Mucosa of rectum (tissue), 2 donors: ENCODE measurements around the gene INPP4B.

ENCODE experiments used
- H3K27ac ChIP-seq, 2 donors: one replicate each; pipeline ENCODE4 v1.7.0; 2013; ENCODE audit warnings: inconsistent platforms in 2 of 2, low read depth in 2 of 2, low read length in 2 of 2
- H3K27me3 ChIP-seq, 2 donors: one replicate each; pipeline ENCODE4 v1.7.0; 2013; ENCODE audit warnings: low read length in 2 of 2; ENCODE audit not compliant: control insufficient read depth in 2 of 2, insufficient read depth in 2 of 2
- H3K36me3 ChIP-seq, 2 donors: one replicate each; pipeline ENCODE4 v1.7.0; 2013; ENCODE audit warnings: low read length in 2 of 2; ENCODE audit not compliant: control insufficient read depth in 2 of 2, insufficient read depth in 2 of 2
- H3K4me1 ChIP-seq, 2 donors: one replicate each; pipeline ENCODE4 v1.7.0; 2013; ENCODE audit warnings: low read length in 2 of 2, mild to moderate bottlenecking in 1 of 2; ENCODE audit not compliant: control insufficient read depth in 2 of 2, insufficient read depth in 2 of 2
- H3K4me3 ChIP-seq, 2 donors: one replicate each; pipeline ENCODE4 v1.7.0; 2013; ENCODE audit warnings: low read length in 2 of 2
- H3K9ac ChIP-seq, 2 donors: one replicate each; pipeline ENCODE4 v1.7.0; 2013; ENCODE audit warnings: low read length in 2 of 2, low read depth in 1 of 2, mild to moderate bottlenecking in 1 of 2
- H3K9me3 ChIP-seq, 2 donors: one replicate each; pipeline ENCODE4 v1.7.0; 2013; ENCODE audit warnings: low read length in 2 of 2; ENCODE audit not compliant: control insufficient read depth in 2 of 2
- donor health status: healthy.
- donor health status: Normal muscosa, but diverticular disease.

The INPP4B gene

GRCh38 chr4:142284402-142285221 is 561.5 kb downstream of the INPP4B start:
- Histone ChIP-seq H3K9ac (no peak overlapping the region), H3K36me3 (no peaks in the 10 kb centered on the region), H3K9me3 (no peaks in the 10 kb centered on the region), H3K4me3 (no peak overlapping the region), H3K27me3 (no peaks in the 10 kb centered on the region), H3K4me1 (no peaks in the 10 kb centered on the region), H3K27ac (no peak overlapping the region)

DNA sequence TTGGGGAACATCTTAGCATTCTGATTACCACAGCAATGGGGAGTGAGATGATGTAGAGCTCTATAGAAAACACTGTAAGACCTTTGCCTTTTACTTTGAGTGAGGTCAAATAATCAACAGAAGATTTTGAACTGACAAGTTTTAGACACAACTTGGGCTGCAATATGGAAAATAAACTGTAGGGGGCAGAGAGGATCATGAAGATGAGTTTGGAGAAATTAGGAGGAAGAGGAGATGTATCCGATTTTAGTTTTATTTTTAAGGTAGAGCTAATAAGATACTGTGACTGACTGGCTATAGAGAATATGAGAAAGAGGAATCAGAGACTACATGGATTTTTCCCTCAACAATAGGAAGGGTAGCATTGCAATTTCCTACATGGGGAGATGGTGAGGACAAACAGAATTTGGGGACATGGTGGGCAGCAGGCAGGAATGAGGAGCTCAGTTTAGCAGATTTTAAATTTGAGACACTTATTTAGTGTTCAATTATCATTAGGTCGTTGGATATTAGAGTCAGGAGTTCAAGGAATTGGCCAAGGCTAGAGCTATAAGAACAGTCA is 563.1 kb downstream of the INPP4B start:
- H3K36me3 ChIP-seq, result no peaks in the 10 kb centered on the region
- no peaks in the 10 kb centered on the region for H3K27me3 ChIP-seq
- no peak overlapping the region for H3K4me3 ChIP-seq
- no peak overlapping the region for H3K27ac ChIP-seq
- H3K9ac ChIP-seq, result no peak overlapping the region
- no peaks in the 10 kb centered on the region for H3K4me1 ChIP-seq
- H3K9me3 ChIP-seq, result no peaks in the 10 kb centered on the region

DNA sequence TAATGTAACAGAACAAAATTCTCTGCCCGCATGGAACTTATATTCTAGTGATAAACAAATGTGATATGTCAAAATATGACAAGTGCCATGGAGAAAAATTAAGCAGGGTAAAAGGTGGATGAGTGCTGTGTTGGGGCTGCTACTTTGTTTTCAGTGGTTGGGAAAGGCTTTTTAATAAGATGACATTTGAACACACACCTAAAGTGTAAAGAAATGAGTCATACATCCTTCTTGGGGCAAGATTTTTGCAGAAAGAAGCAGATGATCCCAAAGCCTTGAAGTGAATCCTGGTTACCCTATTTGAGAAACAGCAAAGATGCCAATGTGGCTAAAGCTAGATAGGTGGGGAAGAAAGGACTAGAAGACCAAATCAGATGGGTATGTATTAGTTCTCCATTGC is 564.1 kb downstream of the INPP4B start:
- Histone ChIP-seq H3K36me3 (no peaks in the 10 kb centered on the region), H3K4me3 (no peak overlapping the region), H3K9ac (no peak overlapping the region), H3K9me3 (no peaks in the 10 kb centered on the region), H3K4me1 (no peaks in the 10 kb centered on the region), H3K27ac (no peak overlapping the region), H3K27me3 (no peaks in the 10 kb centered on the region)

GRCh38 chr4:142278663-142279062 is 567.4 kb downstream of the INPP4B start:
- H3K9me3 ChIP-seq, result no peaks in the 10 kb centered on the region
- H3K4me3 ChIP-seq, result no peak overlapping the region
- no peaks in the 10 kb centered on the region for H3K36me3 ChIP-seq
- H3K9ac ChIP-seq, result no peak overlapping the region
- H3K27me3 ChIP-seq, result no peaks in the 10 kb centered on the region
- no peak overlapping the region for H3K27ac ChIP-seq
- H3K4me1 ChIP-seq, result no peaks in the 10 kb centered on the region

DNA sequence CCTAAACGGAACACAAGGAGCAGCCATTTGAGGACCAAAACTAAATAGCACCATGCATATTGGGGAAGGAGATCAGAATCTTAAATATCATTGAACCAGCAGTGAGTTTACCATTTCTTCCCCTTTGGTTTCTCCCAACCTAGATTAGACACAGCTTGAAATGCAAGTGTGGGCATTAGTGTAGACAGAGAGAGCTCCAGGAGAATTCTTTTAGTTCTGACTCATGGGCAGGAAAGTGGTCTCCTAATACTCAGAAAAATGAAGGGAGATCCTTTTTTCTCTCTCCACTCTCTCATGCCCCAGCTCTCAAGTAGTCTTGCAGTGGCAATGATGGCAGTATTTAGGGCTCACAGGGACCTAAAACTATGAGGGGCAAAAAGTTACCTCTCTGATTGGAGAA is 567.9 kb downstream of the INPP4B start:
- H3K9ac ChIP-seq, result no peak overlapping the region
- H3K27ac ChIP-seq, result no peak overlapping the region
- no peak overlapping the region for H3K4me3 ChIP-seq
- H3K9me3 ChIP-seq, result no peaks in the 10 kb centered on the region
- no peaks in the 10 kb centered on the region for H3K27me3 ChIP-seq
- no peaks in the 10 kb centered on the region for H3K4me1 ChIP-seq
- no peaks in the 10 kb centered on the region for H3K36me3 ChIP-seq

GRCh38 chr4:142274137-142274536 is 572.0 kb downstream of the INPP4B start:
- no peaks in the 10 kb centered on the region for H3K4me1 ChIP-seq
- no peak overlapping the region for H3K4me3 ChIP-seq
- no peak overlapping the region for H3K9ac ChIP-seq
- H3K27ac ChIP-seq, result no peak overlapping the region
- H3K27me3 ChIP-seq, result no peaks in the 10 kb centered on the region
- H3K36me3 ChIP-seq, result no peaks in the 10 kb centered on the region
- no peaks in the 10 kb centered on the region for H3K9me3 ChIP-seq

DNA sequence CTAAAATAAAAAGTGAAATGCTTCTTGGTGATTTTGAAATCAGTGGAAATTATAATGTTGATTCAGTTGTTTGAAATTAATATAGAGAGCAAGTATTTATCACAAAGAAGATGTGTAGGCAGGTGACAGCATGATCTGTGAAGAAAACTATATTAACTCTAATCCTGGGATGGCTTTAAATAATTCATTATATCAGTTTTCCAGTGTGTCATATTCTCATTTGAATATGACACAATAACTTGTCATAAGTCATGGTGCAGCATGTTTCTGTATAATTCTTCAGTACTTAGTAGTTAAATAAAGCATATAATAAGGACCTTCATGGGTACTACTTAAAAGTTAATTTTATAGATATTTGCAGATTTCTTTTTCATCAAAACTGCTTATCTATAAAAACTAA is 573.6 kb downstream of the INPP4B start:
- Histone ChIP-seq H3K9me3 (no peaks in the 10 kb centered on the region), H3K4me1 (no peaks in the 10 kb centered on the region), H3K27me3 (no peaks in the 10 kb centered on the region), H3K4me3 (no peak overlapping the region), H3K9ac (no peak overlapping the region), H3K27ac (no peak overlapping the region), H3K36me3 (no peaks in the 10 kb centered on the region)

DNA sequence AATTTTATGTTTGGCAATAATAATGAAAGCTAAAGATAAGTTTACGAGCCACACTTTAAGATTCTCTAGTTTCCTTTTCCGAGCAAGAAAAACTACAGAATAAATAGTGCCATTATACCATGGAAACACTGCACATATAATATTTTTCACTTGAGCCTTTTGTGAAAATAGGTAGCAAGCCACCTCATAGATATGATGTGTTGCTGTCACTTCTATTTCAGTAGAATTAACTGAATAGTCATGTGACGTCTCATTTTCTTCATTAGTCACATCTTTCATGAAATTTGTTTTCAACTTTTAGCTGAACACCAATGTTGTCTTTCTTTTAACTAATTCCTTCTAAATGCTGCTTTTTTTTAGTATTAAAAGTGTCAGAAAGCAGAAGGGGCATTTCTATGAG is 574.3 kb downstream of the INPP4B start:
- Histone ChIP-seq H3K9me3 (no peaks in the 10 kb centered on the region), H3K4me3 (no peak overlapping the region), H3K36me3 (no peaks in the 10 kb centered on the region), H3K4me1 (no peaks in the 10 kb centered on the region), H3K27ac (no peak overlapping the region), H3K9ac (no peak overlapping the region), H3K27me3 (no peaks in the 10 kb centered on the region)

- Histone ChIP-seq H3K9ac (no peak overlapping the region), H3K9me3 (no peaks in the 10 kb centered on the region), H3K27me3 (no peaks in the 10 kb centered on the region), H3K36me3 (no peaks in the 10 kb centered on the region), H3K27ac (no peak overlapping the region), H3K4me1 (peaks cover 0 to 3% of the 10 kb centered on the region in 2 donors), H3K4me3 (no peak overlapping the region)
These were observed 579.0 kb downstream of the INPP4B start for GRCh38 chr4:142267101-142267500.

DNA sequence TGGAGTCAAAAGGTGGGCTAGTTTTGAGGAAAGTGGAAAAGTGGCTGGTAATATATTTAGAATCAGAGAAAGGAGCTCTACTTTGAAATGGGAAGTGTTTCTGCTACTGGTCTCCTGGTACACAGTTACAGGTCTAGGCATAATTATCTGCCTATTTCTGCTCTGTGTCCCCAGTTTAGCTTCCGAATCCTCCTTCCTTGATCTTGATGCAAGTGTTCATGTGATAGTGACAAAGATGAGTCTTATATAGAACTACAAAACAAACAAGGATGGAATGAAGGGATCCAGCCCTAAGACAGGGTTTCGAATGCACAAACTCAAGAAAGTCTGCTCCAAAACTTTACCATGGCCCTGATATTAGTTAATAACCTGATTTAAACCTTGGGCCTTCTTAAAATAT is 580.2 kb downstream of the INPP4B start:
- Histone ChIP-seq H3K4me1 (peaks cover 0 to 3% of the 10 kb centered on the region in 2 donors), H3K4me3 (no peak overlapping the region), H3K27ac (no peak overlapping the region), H3K9ac (no peak overlapping the region), H3K36me3 (no peaks in the 10 kb centered on the region), H3K27me3 (no peaks in the 10 kb centered on the region), H3K9me3 (no peaks in the 10 kb centered on the region)
